Tibial nerve (tissue), 4 donors: ENCODE measurements around the gene SVOPL.

Source experiments
- EP300 ChIP-seq, 2 donors: sonication (generic); formaldehyde crosslinking; IDR thresholded peaks; one replicate each; pipeline ENCODE4 v1.6.1; 2017; ENCODE audit warnings: antibody characterized with exemption in 2 of 2, mild to moderate bottlenecking in 1 of 2
- POLR2A ChIP-seq, 2 donors: fragments of 450-650 bp; IDR thresholded peaks; one replicate each; pipeline ENCODE4 v1.6.1; 2017; ENCODE audit warnings: antibody characterized with exemption in 2 of 2, mild to moderate bottlenecking in 2 of 2, moderate library complexity in 2 of 2
- TF ChIP-seq, protein P1 (sequence below), 5 experiments: fragments of 200-600 bp in 3 of 5; fragments of 450-650 bp in 2 of 5; sonication (generic) in 3 of 5; IDR thresholded peaks; one replicate each; pipeline ENCODE4 v1.5.1; 2016 to 2019; ENCODE audit warnings: antibody characterized with exemption in 5 of 5, mild to moderate bottlenecking in 3 of 5, moderate library complexity in 2 of 5

DNA sequence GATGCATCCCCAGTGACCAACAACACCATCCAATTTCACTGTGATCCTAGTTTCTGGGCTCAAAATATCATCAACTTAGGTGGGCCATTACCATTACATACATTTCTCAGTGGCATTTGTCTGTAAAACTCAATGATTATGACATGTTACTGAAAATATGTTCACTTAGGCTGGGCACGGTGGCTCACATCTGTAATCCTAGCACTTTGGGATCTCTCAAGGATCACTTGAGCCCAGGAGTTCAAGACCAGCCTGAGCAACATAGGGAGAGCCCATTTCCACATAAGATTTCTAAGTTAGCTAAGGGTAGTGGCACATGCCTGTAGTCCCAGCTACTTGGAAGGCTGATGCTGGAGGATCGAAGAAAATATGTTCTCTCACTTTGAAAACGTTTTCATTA is 150.1 kb downstream of the SVOPL start:
- TF ChIP-seq, protein P1, sequence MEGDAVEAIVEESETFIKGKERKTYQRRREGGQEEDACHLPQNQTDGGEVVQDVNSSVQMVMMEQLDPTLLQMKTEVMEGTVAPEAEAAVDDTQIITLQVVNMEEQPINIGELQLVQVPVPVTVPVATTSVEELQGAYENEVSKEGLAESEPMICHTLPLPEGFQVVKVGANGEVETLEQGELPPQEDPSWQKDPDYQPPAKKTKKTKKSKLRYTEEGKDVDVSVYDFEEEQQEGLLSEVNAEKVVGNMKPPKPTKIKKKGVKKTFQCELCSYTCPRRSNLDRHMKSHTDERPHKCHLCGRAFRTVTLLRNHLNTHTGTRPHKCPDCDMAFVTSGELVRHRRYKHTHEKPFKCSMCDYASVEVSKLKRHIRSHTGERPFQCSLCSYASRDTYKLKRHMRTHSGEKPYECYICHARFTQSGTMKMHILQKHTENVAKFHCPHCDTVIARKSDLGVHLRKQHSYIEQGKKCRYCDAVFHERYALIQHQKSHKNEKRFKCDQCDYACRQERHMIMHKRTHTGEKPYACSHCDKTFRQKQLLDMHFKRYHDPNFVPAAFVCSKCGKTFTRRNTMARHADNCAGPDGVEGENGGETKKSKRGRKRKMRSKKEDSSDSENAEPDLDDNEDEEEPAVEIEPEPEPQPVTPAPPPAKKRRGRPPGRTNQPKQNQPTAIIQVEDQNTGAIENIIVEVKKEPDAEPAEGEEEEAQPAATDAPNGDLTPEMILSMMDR (IDR thresholded peaks at IDR 0.05), result no peak
- TF ChIP-seq POLR2A (IDR thresholded peaks at IDR 0.05) (no peak), EP300 (IDR thresholded peaks at IDR 0.05) (no peak)
